ENCODE data around the gene WASHC3. TPM values are rescaled to one million over a fixed set of nuclear protein-coding genes. Genes with fewer than 3 reads are reported as not detected.

Gene WASHC3
- total and polyA plus RNA-seq, 8 donors: 48.7 to 222 (median 55.3) TPM; not detected in 1

DNA sequence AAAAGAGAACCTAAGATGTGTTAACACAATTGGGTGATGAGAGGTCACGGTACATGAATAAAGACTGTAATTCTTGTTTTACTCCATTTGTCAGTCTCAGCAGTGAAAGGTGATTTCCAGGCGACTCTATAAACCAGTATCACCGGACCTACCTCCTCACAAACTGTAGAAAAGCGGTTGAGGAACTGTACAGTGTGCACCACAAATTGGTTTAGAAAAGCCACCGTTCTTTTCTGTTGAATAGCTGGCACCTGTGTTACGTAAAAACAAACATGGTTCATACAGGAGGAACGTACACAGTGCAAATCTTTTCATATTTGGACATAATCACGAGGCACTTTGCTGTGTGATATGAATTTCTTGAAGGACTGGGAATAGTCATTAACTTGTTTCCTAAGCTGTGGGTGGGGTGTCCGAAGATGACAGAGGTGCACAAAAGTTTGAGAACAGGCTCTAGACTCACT lies 663 bp downstream of the WASHC3 start:
- peak in 1 of 2 donors; percentile 58 for DNase-seq
- peak overlapping the region; percentile 88 to 93 (median 92) for H3K27ac ChIP-seq
- no peaks in the 10 kb centered on the region for H3K9me3 ChIP-seq
- TF ChIP-seq EP300 (IDR thresholded peaks at IDR 0.05): no peak
- TF ChIP-seq POLR2AphosphoS5 (IDR thresholded peaks at IDR 0.05): no peak
- TF ChIP-seq, protein P1, sequence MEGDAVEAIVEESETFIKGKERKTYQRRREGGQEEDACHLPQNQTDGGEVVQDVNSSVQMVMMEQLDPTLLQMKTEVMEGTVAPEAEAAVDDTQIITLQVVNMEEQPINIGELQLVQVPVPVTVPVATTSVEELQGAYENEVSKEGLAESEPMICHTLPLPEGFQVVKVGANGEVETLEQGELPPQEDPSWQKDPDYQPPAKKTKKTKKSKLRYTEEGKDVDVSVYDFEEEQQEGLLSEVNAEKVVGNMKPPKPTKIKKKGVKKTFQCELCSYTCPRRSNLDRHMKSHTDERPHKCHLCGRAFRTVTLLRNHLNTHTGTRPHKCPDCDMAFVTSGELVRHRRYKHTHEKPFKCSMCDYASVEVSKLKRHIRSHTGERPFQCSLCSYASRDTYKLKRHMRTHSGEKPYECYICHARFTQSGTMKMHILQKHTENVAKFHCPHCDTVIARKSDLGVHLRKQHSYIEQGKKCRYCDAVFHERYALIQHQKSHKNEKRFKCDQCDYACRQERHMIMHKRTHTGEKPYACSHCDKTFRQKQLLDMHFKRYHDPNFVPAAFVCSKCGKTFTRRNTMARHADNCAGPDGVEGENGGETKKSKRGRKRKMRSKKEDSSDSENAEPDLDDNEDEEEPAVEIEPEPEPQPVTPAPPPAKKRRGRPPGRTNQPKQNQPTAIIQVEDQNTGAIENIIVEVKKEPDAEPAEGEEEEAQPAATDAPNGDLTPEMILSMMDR (IDR thresholded peaks at IDR 0.05): no peak
- no peak for TF ChIP-seq POLR2A (IDR thresholded peaks at IDR 0.05)
- H3K4me1 ChIP-seq: peaks cover 0 to 25% (median 14%) of the 10 kb centered on the region in 4 donors
- WGBS, 5 donors: 9 to 19% (median 12%) methylated on average over 9 of the region's 9 CpGs
- intact Hi-C loops (cut with DNase I; ENCODE audit: low total_unique reads): no loop called here
- peaks cover 0 to 17% (median 14%) of the 10 kb centered on the region in 4 donors for H3K36me3 ChIP-seq
- peak overlapping the region; percentile 66 to 78 (median 74) for H3K4me3 ChIP-seq
- no peaks in the 10 kb centered on the region for H3K27me3 ChIP-seq

DNA sequence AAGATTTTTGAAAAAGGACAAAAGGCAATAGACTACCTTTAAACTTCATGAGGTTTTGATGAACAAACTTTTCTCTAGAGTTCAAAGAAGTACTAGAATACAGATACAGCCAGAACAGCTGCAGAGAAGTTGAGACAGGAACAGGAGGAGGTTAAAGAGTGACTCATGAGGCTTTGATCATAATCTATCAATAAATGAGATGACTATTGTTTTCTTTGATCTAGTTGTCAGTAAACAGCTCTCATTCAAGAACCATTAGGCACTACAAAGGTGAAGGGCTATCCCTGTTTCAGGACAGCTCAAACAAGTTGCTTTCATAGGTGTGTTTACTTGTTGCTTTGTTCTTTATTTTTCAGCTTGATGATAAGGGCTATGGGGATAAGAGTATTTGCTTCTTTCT lies 2.4 kb downstream of the WASHC3 start:
- Histone ChIP-seq H3K27ac (no peak overlapping the region), H3K4me1 (peaks cover 0 to 25% (median 14%) of the 10 kb centered on the region in 4 donors), H3K36me3 (peaks cover 0 to 33% (median 30%) of the 10 kb centered on the region in 4 donors), H3K27me3 (no peaks in the 10 kb centered on the region), H3K4me3 (no peak overlapping the region), H3K9me3 (no peaks in the 10 kb centered on the region)
- no peak for DNase-seq
- TF ChIP-seq, protein P1 (IDR thresholded peaks at IDR 0.05): no peak
- TF ChIP-seq EP300 (IDR thresholded peaks at IDR 0.05): no peak
- TF ChIP-seq POLR2A (IDR thresholded peaks at IDR 0.05): no peak
- TF ChIP-seq POLR2AphosphoS5 (IDR thresholded peaks at IDR 0.05): no peak
- intact Hi-C loops (cut with DNase I; ENCODE audit: low total_unique reads): no loop called here

DNA sequence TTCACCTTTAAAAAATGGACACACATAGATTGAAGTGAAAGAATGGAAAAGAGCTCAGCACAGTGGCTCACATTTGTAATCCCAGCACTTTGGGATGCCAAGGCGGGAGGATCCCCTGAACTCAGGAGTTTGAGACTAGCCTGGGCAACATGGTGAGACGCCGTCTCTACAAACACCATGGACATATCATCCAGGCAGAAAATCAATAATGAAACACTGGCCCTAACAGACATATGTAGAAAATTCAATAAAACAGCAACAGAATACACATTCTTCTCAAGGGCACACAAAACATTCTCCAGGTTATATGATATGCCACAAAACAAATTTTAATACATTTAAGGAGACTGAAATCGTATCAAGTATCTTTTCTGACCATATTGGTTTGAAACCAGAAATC lies 7.4 kb downstream of the WASHC3 start:
- H3K27ac ChIP-seq: no peak overlapping the region
- intact Hi-C loops (cut with DNase I; ENCODE audit: low total_unique reads): no loop called here
- H3K9me3 ChIP-seq: no peaks in the 10 kb centered on the region
- peaks cover 0 to 8% (median 5%) of the 10 kb centered on the region in 4 donors for H3K4me1 ChIP-seq
- no peak for TF ChIP-seq EP300 (IDR thresholded peaks at IDR 0.05)
- no peak for TF ChIP-seq POLR2AphosphoS5 (IDR thresholded peaks at IDR 0.05)
- TF ChIP-seq, protein P1 (IDR thresholded peaks at IDR 0.05): no peak
- no peak for TF ChIP-seq POLR2A (IDR thresholded peaks at IDR 0.05)
- no peaks in the 10 kb centered on the region for H3K27me3 ChIP-seq
- H3K36me3 ChIP-seq: peaks cover 12 to 80% (median 69%) of the 10 kb centered on the region in 4 donors
- no peak for DNase-seq
- 92 to 99% (median 97%) methylated on average over 4 of the region's 4 CpGs for WGBS, 5 donors
- no peak overlapping the region for H3K4me3 ChIP-seq

DNA sequence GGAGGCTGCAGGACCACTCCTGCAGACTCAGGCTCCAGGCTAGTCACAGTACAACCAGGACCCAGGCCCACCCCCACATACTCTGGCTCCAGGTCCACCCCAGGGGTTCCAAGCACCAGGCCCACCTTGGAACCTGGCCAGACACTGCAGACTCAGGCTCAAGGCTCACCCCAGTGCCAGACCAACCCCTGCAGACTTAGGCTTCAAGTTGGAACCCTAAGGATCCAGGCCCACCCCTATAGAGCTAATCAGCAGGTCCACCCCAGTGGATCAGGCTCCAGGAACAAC lies 8.8 kb downstream of the WASHC3 start:
- intact Hi-C loops (cut with DNase I; ENCODE audit: low total_unique reads): no loop called here
- no peak for DNase-seq
- TF ChIP-seq, protein P1 (IDR thresholded peaks at IDR 0.05): no peak
- TF ChIP-seq EP300 (IDR thresholded peaks at IDR 0.05): no peak
- TF ChIP-seq POLR2AphosphoS5 (IDR thresholded peaks at IDR 0.05): no peak
- TF ChIP-seq POLR2A (IDR thresholded peaks at IDR 0.05): no peak

More for the DNA sequence above, 8.8 kb downstream of the WASHC3 start:
- peaks cover 12 to 92% (median 81%) of the 10 kb centered on the region in 4 donors for H3K36me3 ChIP-seq
- H3K27ac ChIP-seq: no peak overlapping the region
- H3K27me3 ChIP-seq: no peaks in the 10 kb centered on the region
- H3K4me1 ChIP-seq: peaks cover 0 to 8% (median 3%) of the 10 kb centered on the region in 4 donors
- H3K4me3 ChIP-seq: no peak overlapping the region
- H3K9me3 ChIP-seq: no peaks in the 10 kb centered on the region

Measured in stomach (tissue), 9 donors.